AG04449 (cell line): ENCODE data around the gene DAPK2.

Source experiments
- CTCF ChIA-PET: fragments of 350-600 bp; formaldehyde crosslinking; extraction: SDS; loops from one replicate; lab custom pipeline; 2021; ENCODE audit warnings: antibody characterized with exemption; lab: Yijun Ruan, JAX
- POLR2A ChIA-PET: fragments of 400-600, 350-600 bp; formaldehyde crosslinking; extraction: SDS; loops from one replicate; lab custom pipeline; 2020; ENCODE audit warnings: antibody characterized with exemption, inconsistent platforms; lab: Yijun Ruan, JAX
- DNase-seq: peaks from one replicate; pipeline ENCODE4 v3.0.0-alpha.2; 2010; ENCODE audit warnings: low read depth, low spot score
- H3K4me3 ChIP-seq: 2 replicates; pipeline ENCODE4 v1.5.1; 2011; ENCODE audit warnings: low read depth, mild to moderate bottlenecking, control low read depth, low read length
- TF ChIP-seq, protein P1 (sequence below): IDR thresholded peaks from one replicate; pipeline ENCODE4 v1.5.1; 2011; ENCODE audit warnings: mild to moderate bottlenecking, moderate library complexity, low read length, control low read depth, inconsistent platforms; ENCODE audit not compliant: insufficient read depth; ENCODE audit errors: missing control alignments

The DAPK2 gene

DNA sequence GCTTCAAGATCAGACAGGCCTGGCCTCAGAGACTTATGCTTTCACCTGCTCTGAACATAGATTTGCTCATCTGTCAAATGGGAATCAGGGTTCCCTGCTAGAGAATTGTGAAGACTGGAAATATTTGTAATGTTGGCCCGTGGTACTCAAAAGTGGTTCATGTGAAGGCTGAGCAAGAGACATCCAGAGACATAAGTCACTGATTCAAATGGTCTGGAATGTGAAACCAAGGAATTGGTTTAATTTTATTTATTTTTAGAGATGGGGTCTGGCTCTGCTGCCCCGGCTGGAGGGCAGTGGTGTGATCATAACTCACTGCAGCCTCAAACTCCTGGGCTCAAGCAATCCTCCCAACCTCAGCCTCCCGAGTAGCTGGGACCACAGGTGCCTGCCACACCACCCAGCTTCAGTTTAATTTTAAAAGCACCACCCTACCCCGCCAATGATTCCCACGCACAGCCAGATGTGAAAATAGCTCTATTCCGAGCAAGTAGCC, 60.1 kb downstream of the DAPK2 start:
- POLR2A ChIA-PET, result no interaction called here

GRCh38 chr15:63985221-63986184, 60.8 kb downstream of the DAPK2 start:
- TF ChIP-seq, protein P1, sequence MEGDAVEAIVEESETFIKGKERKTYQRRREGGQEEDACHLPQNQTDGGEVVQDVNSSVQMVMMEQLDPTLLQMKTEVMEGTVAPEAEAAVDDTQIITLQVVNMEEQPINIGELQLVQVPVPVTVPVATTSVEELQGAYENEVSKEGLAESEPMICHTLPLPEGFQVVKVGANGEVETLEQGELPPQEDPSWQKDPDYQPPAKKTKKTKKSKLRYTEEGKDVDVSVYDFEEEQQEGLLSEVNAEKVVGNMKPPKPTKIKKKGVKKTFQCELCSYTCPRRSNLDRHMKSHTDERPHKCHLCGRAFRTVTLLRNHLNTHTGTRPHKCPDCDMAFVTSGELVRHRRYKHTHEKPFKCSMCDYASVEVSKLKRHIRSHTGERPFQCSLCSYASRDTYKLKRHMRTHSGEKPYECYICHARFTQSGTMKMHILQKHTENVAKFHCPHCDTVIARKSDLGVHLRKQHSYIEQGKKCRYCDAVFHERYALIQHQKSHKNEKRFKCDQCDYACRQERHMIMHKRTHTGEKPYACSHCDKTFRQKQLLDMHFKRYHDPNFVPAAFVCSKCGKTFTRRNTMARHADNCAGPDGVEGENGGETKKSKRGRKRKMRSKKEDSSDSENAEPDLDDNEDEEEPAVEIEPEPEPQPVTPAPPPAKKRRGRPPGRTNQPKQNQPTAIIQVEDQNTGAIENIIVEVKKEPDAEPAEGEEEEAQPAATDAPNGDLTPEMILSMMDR, result no peak
- CTCF ChIA-PET, result interaction anchor here (0.8 to 1.0 kb wide), 5 partner anchors 15 to 61 kb away, joined by 3 to 4 read pairs (median 3); partner anchors contain the start of gene DAPK2
- H3K4me3 ChIP-seq, result no peak overlapping the region
- POLR2A ChIA-PET, result no interaction called here
- DNase-seq, result no peak

More for the DNA sequence above, 60.1 kb downstream of the DAPK2 start:
- no peak overlapping the region for H3K4me3 ChIP-seq
- DNase-seq, result no peak
- CTCF ChIA-PET, result interaction anchor here (0.6 to 0.9 kb wide), 3 partner anchors 40 to 234 kb away, joined by 3 read pairs; no protein-coding TSS in a partner anchor
- TF ChIP-seq, protein P1, result no peak

GRCh38 chr15:63984331-63984730, 62.0 kb downstream of the DAPK2 start:
- DNase-seq, result no peak
- TF ChIP-seq, protein P1, result no peak
- CTCF ChIA-PET, result no interaction called here
- no peak overlapping the region for H3K4me3 ChIP-seq
- POLR2A ChIA-PET, result no interaction called here

DNA sequence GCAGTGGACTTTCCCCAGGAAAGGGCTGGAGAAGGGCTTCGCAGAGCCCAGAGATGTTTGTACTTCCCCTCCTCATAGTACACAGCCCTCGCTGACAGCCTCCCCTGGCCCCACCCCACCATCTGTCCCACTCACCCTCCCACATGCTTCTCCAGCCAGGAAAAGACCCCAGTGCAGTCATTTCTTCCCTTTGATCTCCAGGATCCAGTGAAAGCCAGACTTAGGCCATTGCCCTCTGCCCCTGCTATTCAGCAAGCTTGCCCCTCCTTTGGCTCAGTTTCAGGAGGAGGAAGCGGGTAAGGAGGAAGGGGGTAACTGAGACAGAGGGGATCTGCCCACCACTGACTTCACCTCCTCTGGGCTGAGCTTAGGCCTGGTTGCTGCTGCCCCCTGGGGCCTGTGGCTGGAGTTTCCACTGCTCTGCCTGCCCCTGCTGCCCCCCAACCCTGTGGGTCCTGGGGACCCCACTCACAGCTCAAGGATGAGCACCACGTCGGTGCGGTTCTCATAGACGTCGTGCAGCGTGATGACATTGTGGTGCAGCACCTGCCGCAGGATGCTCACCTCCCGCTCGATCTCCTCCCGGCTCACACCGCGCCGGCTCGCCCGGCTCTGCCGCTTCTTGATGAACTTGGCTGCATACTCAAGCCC, 63.1 kb downstream of the DAPK2 start:
- no peak for DNase-seq
- H3K4me3 ChIP-seq, result no peak overlapping the region
- ChIA-PET POLR2A (no interaction called here), CTCF (interaction anchor here (0.7 to 1.6 kb wide), 2 partner anchors 12 to 38 kb away, joined by 3 to 7 read pairs; no protein-coding TSS in a partner anchor)
- TF ChIP-seq, protein P1, result peak; percentile 6

DNA sequence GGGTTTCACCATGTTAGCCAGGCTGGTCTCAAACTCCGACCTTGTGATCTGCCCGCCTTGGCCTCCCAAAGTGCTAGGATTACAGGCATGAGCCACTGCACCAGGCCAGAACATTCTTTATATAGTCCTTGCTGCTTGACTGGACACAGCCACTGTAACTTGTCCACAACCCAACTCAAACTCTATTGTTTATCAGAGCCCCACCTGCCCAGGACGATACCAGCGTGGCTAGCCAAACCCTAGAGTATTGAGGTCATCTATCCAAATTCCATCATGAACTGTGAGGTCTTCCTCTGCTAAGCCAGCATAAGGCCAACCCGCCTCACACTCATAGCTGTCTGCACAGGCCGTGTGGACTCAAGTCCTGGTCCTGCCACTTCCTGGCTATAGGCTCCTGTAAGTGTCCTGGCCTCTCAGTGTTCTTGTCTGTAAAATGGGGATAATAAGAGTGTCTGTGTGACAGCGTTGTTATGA, 63.9 kb downstream of the DAPK2 start:
- POLR2A ChIA-PET, result no interaction called here
- DNase-seq, result no peak
- CTCF ChIA-PET, result interaction anchor here (0.7 to 1.6 kb wide), 3 partner anchors 12 to 40 kb away, joined by 3 to 7 read pairs (median 3); no protein-coding TSS in a partner anchor
- no peak overlapping the region for H3K4me3 ChIP-seq
- TF ChIP-seq, protein P1, result no peak
